Panc1 (cell line): Measurements from ENCODE around the gene DUSP12. TPM values are rescaled to one million over a fixed set of nuclear protein-coding genes. Genes with fewer than 3 reads are reported as not detected.

Experiments used
- ATAC-seq: fragments of 200-7000 bp; cut with Tn5 transposase; 2 replicates; pipeline ENCODE4 v1.9.1; 2020; ENCODE audit warnings: mild to moderate bottlenecking, moderate library complexity
- BruUV-seq: library from RNA; stranded (reverse); fragments of 400-500 nt; replicated peaks from 2 replicates; lab custom pipeline; 2021; lab: Mats Ljungman, UMichigan
- CTCF ChIA-PET: fragments of 300-600 bp; sonication (Branson Sonifier 250); formaldehyde crosslinking; loops from one replicate; lab custom pipeline; 2022; ENCODE audit warnings: antibody characterized with exemption; lab: Charles Lee
- POLR2A ChIA-PET: fragments of 300-600 bp; sonication (Branson Sonifier 250); formaldehyde crosslinking; loops from one replicate; lab custom pipeline; 2022; ENCODE audit warnings: antibody characterized with exemption; lab: Charles Lee
- DNase-seq: peaks from one replicate; pipeline ENCODE4 v3.0.0-alpha.2; 2010; ENCODE audit warnings: low read depth, low spot score
- H3K27ac ChIP-seq: 2 replicates; pipeline ENCODE4 v1.5.1; 2011; ENCODE audit warnings: mild to moderate bottlenecking, low read length, inconsistent platforms
- H3K27me3 ChIP-seq: fragments of 200-500 bp; sonication (Bioruptor generic); 2 replicates; pipeline ENCODE4 v1.6.0; 2014; ENCODE audit warnings: low read length, inconsistent platforms; ENCODE audit not compliant: control insufficient read depth, insufficient read depth
- H3K36me3 ChIP-seq: fragments of 200-500 bp; sonication (Bioruptor generic); 2 replicates; pipeline ENCODE4 v1.5.1; 2014; ENCODE audit warnings: inconsistent platforms, mild to moderate bottlenecking, low read length, moderate library complexity; ENCODE audit not compliant: control insufficient read depth, insufficient read depth
- H3K4me1 ChIP-seq: 2 replicates; pipeline ENCODE4 v1.5.1; 2011; ENCODE audit warnings: inconsistent platforms, mild to moderate bottlenecking, low read length, moderate library complexity; ENCODE audit not compliant: control insufficient read depth, insufficient read depth
- H3K4me3 ChIP-seq, 2 experiments: 2 replicates each; pipeline ENCODE4 v1.5.1; 2011 to 2012; ENCODE audit warnings: low read depth in 2 of 2, low read length in 2 of 2, mild to moderate bottlenecking in 2 of 2, inconsistent platforms in 1 of 2, moderate library complexity in 1 of 2
- H3K9me3 ChIP-seq: fragments of 200-500 bp; sonication (Bioruptor generic); 2 replicates; pipeline ENCODE4 v1.5.1; 2014; ENCODE audit warnings: low read depth, mild to moderate bottlenecking, inconsistent platforms, low read length, moderate library complexity; ENCODE audit not compliant: control insufficient read depth, insufficient read depth
- POLR2AphosphoS5 ChIP-seq: IDR thresholded peaks from 2 replicates; pipeline ENCODE4 v1.6.1; 2012; ENCODE audit warnings: mild to moderate bottlenecking, low read depth, low read length, moderate library complexity
- SIN3A ChIP-seq: IDR thresholded peaks from 2 replicates; pipeline ENCODE4 v1.6.1; 2012; ENCODE audit warnings: low read depth, mild to moderate bottlenecking, low read length, moderate library complexity, borderline replicate concordance; ENCODE audit not compliant: insufficient read depth
- TCF7L2 ChIP-seq: IDR thresholded peaks from 2 replicates; pipeline ENCODE4 v1.6.1; 2011; ENCODE audit warnings: mild to moderate bottlenecking, low read depth, low read length, inconsistent platforms
- in situ Hi-C: cut with HindIII; loops from 2 replicates; pipeline ENCODE4 v1.10.0; 2016; ENCODE audit warnings: low sequenced_read_pairs, low pct_unique_long_range_greater_than_20kb
- intact Hi-C: fragments of 100-400 bp; cut with micrococcal nuclease; formaldehyde crosslinking; loops from one replicate; pipeline ENCODE4 v1.10.0; 2022; ENCODE audit not compliant: unreplicated experiment
- total RNA-seq: library from RNA; stranded (reverse); gene quantifications from one replicate; pipeline ENCODE4 v1.2.1, GENCODE V29; 2021; ENCODE audit not compliant: unreplicated experiment
- TF ChIP-seq, protein P1 (sequence below): fragments of 450-650 bp; IDR thresholded peaks from 2 replicates; pipeline ENCODE4 v1.5.1; 2017; ENCODE audit warnings: mild to moderate bottlenecking
- TF ChIP-seq, protein P2 (sequence below), 2 experiments: IDR thresholded peaks; 2 replicates each; pipeline ENCODE4 v1.6.1; 2011 to 2012; ENCODE audit warnings: low read depth in 2 of 2, control low read depth in 1 of 2, low read length in 1 of 2, mild to moderate bottlenecking in 1 of 2, moderate library complexity in 1 of 2; ENCODE audit not compliant: insufficient read depth in 1 of 2

DUSP12 gene
- total RNA-seq, 1 experiment from 2014 or later = 22.0 TPM

DNA sequence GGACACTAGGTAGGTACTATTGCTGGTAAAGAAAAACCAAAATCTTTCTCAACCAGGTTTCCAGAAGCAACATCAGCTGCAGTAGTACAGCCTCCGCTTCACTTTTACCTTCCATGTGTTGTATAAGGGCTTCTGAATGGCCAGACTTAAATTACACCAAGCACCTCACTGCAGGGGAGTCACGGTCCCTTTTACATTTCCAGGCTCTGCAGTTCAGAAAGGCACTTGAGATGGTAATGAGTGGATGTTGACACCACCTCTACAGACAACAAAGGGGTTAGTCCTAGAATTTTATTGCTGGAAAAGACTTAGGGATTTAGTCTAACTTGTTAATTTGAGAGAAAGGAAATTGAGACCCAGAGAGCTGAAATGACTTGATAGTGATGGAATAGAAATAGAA is 12.0 kb upstream of the DUSP12 start:
- no peaks in the 10 kb centered on the region for H3K36me3 ChIP-seq
- DNase-seq (no peak), ATAC-seq (no peak)
- H3K4me1 ChIP-seq = no peaks in the 10 kb centered on the region
- H3K27ac ChIP-seq = no peak overlapping the region
- ChIA-PET CTCF (interaction anchor here (0.7 to 2.3 kb wide), 2 partner anchors 11 to 522 kb away, joined by 4 to 9 read pairs; no protein-coding TSS in a partner anchor), POLR2A (no interaction called here)
- in situ Hi-C loops (loop anchor here (25.0 kb wide), 1 partner anchor 200 kb away; the partner anchor contains the start of gene FCGR3A), intact Hi-C loops (loop anchor here (10.0 kb wide), 1 partner anchor 173 kb away; no protein-coding TSS in a partner anchor)
- H3K4me3 ChIP-seq = no peak overlapping the region
- no peaks in the 10 kb centered on the region for H3K27me3 ChIP-seq
- TF ChIP-seq, protein P1, sequence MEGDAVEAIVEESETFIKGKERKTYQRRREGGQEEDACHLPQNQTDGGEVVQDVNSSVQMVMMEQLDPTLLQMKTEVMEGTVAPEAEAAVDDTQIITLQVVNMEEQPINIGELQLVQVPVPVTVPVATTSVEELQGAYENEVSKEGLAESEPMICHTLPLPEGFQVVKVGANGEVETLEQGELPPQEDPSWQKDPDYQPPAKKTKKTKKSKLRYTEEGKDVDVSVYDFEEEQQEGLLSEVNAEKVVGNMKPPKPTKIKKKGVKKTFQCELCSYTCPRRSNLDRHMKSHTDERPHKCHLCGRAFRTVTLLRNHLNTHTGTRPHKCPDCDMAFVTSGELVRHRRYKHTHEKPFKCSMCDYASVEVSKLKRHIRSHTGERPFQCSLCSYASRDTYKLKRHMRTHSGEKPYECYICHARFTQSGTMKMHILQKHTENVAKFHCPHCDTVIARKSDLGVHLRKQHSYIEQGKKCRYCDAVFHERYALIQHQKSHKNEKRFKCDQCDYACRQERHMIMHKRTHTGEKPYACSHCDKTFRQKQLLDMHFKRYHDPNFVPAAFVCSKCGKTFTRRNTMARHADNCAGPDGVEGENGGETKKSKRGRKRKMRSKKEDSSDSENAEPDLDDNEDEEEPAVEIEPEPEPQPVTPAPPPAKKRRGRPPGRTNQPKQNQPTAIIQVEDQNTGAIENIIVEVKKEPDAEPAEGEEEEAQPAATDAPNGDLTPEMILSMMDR = no peak
- no peak for TF ChIP-seq TCF7L2
- no peak for TF ChIP-seq POLR2AphosphoS5
- TF ChIP-seq SIN3A = no peak
- no TSS peak for BruUV-seq
- H3K9me3 ChIP-seq = no peaks in the 10 kb centered on the region

GRCh38 chr1:161738627-161739287 is 10.8 kb upstream of the DUSP12 start:
- no peaks in the 10 kb centered on the region for H3K9me3 ChIP-seq
- ATAC-seq (peak; percentile 81), DNase-seq (no peak)
- BruUV-seq = no TSS peak
- no peak overlapping the region for H3K27ac ChIP-seq
- no peaks in the 10 kb centered on the region for H3K4me1 ChIP-seq
- H3K36me3 ChIP-seq = no peaks in the 10 kb centered on the region
- intact Hi-C loops (loop anchor here (10.0 kb wide), 1 partner anchor 174 kb away; no protein-coding TSS in a partner anchor), in situ Hi-C loops (loop anchor here (25.0 kb wide), 1 partner anchor 201 kb away; the partner anchor contains the start of gene FCGR3A)
- ChIA-PET POLR2A (interaction anchor here (0.6 kb wide), 1 partner anchor 832 kb away, joined by 3 read pairs; no protein-coding TSS in a partner anchor), CTCF (interaction anchor here (0.7 to 2.3 kb wide), 4 partner anchors 8 to 568 kb away, joined by 5 to 9 read pairs (median 6); partner anchors contain the start of gene DUSP12)
- TF ChIP-seq SIN3A (no peak), POLR2AphosphoS5 (no peak), TCF7L2 (no peak)
- TF ChIP-seq, protein P1 = peak; percentile 77
- TF ChIP-seq, protein P2, sequence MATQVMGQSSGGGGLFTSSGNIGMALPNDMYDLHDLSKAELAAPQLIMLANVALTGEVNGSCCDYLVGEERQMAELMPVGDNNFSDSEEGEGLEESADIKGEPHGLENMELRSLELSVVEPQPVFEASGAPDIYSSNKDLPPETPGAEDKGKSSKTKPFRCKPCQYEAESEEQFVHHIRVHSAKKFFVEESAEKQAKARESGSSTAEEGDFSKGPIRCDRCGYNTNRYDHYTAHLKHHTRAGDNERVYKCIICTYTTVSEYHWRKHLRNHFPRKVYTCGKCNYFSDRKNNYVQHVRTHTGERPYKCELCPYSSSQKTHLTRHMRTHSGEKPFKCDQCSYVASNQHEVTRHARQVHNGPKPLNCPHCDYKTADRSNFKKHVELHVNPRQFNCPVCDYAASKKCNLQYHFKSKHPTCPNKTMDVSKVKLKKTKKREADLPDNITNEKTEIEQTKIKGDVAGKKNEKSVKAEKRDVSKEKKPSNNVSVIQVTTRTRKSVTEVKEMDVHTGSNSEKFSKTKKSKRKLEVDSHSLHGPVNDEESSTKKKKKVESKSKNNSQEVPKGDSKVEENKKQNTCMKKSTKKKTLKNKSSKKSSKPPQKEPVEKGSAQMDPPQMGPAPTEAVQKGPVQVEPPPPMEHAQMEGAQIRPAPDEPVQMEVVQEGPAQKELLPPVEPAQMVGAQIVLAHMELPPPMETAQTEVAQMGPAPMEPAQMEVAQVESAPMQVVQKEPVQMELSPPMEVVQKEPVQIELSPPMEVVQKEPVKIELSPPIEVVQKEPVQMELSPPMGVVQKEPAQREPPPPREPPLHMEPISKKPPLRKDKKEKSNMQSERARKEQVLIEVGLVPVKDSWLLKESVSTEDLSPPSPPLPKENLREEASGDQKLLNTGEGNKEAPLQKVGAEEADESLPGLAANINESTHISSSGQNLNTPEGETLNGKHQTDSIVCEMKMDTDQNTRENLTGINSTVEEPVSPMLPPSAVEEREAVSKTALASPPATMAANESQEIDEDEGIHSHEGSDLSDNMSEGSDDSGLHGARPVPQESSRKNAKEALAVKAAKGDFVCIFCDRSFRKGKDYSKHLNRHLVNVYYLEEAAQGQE (IDR thresholded peaks at IDR 0.05; ENCODE audit: insufficient read depth in 1 of 2, low read depth in 2 of 2, low read length in 1 of 2) = no peak
- H3K4me3 ChIP-seq = no peak overlapping the region
- no peaks in the 10 kb centered on the region for H3K27me3 ChIP-seq
